HepG2 (cell line): Measurements from ENCODE around the gene C1orf116. TPM values are rescaled to one million over a fixed set of nuclear protein-coding genes. Genes with fewer than 3 reads are reported as not detected.
A peak's percentile ranks its signal among the peaks of the same experiment; 100 is the strongest.

Source experiments
- ARNT2 ChIP-seq: sonication (generic); formaldehyde crosslinking; IDR thresholded peaks from 2 replicates; pipeline ENCODE4 v1.8.0; 2022; ENCODE audit warnings: mild to moderate bottlenecking, low read depth, missing genetic modification reagents, moderate library complexity
- KLF16 ChIP-seq, 2 experiments: sonication (generic) in 1 of 2; formaldehyde crosslinking in 1 of 2; IDR thresholded peaks; 2 replicates each; pipeline versions ENCODE4 v1.6.1 to v1.8.0; 2016 to 2023; ENCODE audit warnings: missing genetic modification reagents in 2 of 2, missing compliant biosample characterization in 1 of 2
- PCBP2 ChIP-seq: fragments of 200-400 bp; formaldehyde crosslinking; optimal IDR thresholded peaks from 2 replicates; pipeline ENCODE3; 2018; ENCODE audit warnings: low read length, low read depth; ENCODE audit not compliant: poor library complexity, severe bottlenecking
- RXRA ChIP-seq: sonication (generic); formaldehyde crosslinking; IDR thresholded peaks from 2 replicates; pipeline ENCODE4 v1.5.1; 2020; ENCODE audit warnings: missing genetic modification reagents
- SIX1 ChIP-seq: sonication (generic); formaldehyde crosslinking; IDR thresholded peaks from 2 replicates; pipeline ENCODE4 v1.4.0; 2020; ENCODE audit warnings: missing genetic modification reagents, borderline replicate concordance
- SP1 ChIP-seq, 2 experiments: fragments of 450-650 bp in 1 of 2; sonication (generic) in 1 of 2; formaldehyde crosslinking in 1 of 2; IDR thresholded peaks; 2 replicates each; pipeline versions ENCODE4 v1.4.0 to v1.6.1; 2016 to 2020; ENCODE audit warnings: missing genetic modification reagents in 1 of 2
- YEATS4 ChIP-seq: sonication (generic); formaldehyde crosslinking; IDR thresholded peaks from 2 replicates; pipeline ENCODE4 v1.4.0; 2020; ENCODE audit warnings: missing genetic modification reagents, borderline replicate concordance
- ZMYM3 ChIP-seq: sonication (generic); formaldehyde crosslinking; IDR thresholded peaks from 2 replicates; pipeline ENCODE4 v1.5.1; 2020; ENCODE audit warnings: mild to moderate bottlenecking, missing genetic modification reagents
- ZNF256 ChIP-seq: sonication (generic); formaldehyde crosslinking; conservative IDR thresholded peaks from 2 replicates; pipeline ENCODE4 v1.4.0; 2020; ENCODE audit warnings: missing genetic modification reagents
- ZNF264 ChIP-seq: sonication (generic); formaldehyde crosslinking; IDR thresholded peaks from 2 replicates; pipeline ENCODE4 v1.4.0; 2020; ENCODE audit warnings: missing genetic modification reagents
- ZNF737 ChIP-seq: sonication (generic); formaldehyde crosslinking; IDR thresholded peaks from 2 replicates; pipeline ENCODE4 v1.5.0; 2020; ENCODE audit warnings: missing genetic modification reagents, mild to moderate bottlenecking, borderline replicate concordance
- ZNF841 ChIP-seq: sonication (generic); formaldehyde crosslinking; IDR thresholded peaks from 2 replicates; pipeline ENCODE4 v1.8.1; 2023; ENCODE audit warnings: missing genetic modification reagents, borderline replicate concordance
- polyA plus RNA-seq, 8 experiments: library from polyadenylated mRNA; depleted of rRNA in 3 of 8; stranded (reverse) in 7 of 8; unstranded in 1 of 8; fragments of >200 nt; fragmentation: Illumina TruSeq in 4 of 8; extraction: Trizol in 4 of 8; gene quantifications; 2 replicates each; pipeline versions ENCODE4 v1.2.1 to v1.2.3, GENCODE V29; 2011 to 2016; ENCODE audit warnings: low read depth in 4 of 8, missing spikeins in 1 of 8, mixed read lengths in 1 of 8; ENCODE audit not compliant: insufficient read depth in 1 of 8
- total RNA-seq, 5 experiments: library from RNA; depleted of rRNA; stranded (reverse); fragments of >200 nt; fragmentation: Illumina TruSeq; extraction: Trizol; gene quantifications; 2 replicates each; pipeline ENCODE4 v1.2.3, GENCODE V29; 2016; ENCODE audit warnings: low read depth in 1 of 5
- TF ChIP-seq, protein P1 (sequence below): sonication (generic); formaldehyde crosslinking; IDR thresholded peaks from 2 replicates; pipeline ENCODE4 v1.9.0; 2022; ENCODE audit warnings: missing genetic modification reagents, mild to moderate bottlenecking, borderline replicate concordance
- TF ChIP-seq, protein P2 (sequence below): sonication (generic); formaldehyde crosslinking; IDR thresholded peaks from 2 replicates; pipeline ENCODE4 v1.5.1; 2020; ENCODE audit warnings: mild to moderate bottlenecking, missing genetic modification reagents
- TF ChIP-seq, protein P3 (sequence below): IDR thresholded peaks from 2 replicates; pipeline ENCODE4 v1.6.1; 2012; ENCODE audit warnings: inconsistent platforms
- TF ChIP-seq, protein P4 (sequence below): sonication (generic); formaldehyde crosslinking; IDR thresholded peaks from 2 replicates; pipeline ENCODE4 v1.4.0; 2020; ENCODE audit warnings: missing genetic modification reagents
- TF ChIP-seq, protein P5 (sequence below): sonication (generic); formaldehyde crosslinking; IDR thresholded peaks from 2 replicates; pipeline ENCODE4 v1.4.0; 2020; ENCODE audit warnings: mild to moderate bottlenecking, missing genetic modification reagents

The C1orf116 gene
- total and polyA plus RNA-seq, 2 of the 13 experiments (the other 11 are each of a cell fraction or from before 2014, with no cell fraction given), result 0.51 to 0.95 TPM

DNA sequence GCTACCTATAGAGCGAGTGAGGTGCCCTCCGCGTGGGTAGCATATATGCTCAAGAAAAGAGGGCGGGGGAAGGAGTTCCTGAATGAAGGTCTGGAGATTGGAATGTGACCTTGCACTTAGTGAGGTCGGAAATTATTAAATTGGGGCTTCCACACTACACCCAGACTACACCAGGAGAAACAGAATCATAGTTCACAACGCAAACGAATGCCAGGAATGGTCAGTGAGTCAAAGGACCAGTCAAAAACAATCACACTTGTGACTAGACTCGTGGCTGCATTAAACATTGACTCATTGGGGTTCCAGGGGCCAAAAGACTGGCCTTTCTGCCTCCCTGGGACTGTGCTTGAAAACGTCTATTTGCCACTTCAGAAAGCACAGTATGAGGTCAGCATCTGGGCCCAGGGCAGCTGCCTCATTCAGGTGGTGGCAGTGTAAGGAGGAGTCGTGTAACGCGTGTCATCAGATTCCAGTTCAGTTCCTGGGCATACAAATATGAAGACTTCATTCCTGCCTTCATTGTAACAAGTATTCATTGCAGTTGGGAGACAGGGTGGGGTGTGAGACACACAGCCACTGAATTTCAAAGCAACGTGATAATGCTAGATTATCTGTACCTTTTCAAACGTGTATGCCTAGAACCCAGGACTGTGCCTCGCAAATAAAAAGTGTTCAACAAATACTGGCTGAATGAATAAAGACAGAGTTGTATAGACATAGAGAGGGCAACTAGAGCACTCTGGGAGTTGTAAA is 18.8 kb upstream of the C1orf116 start, which contains the start of gene YOD1 (continued):
- TF ChIP-seq, protein P1, sequence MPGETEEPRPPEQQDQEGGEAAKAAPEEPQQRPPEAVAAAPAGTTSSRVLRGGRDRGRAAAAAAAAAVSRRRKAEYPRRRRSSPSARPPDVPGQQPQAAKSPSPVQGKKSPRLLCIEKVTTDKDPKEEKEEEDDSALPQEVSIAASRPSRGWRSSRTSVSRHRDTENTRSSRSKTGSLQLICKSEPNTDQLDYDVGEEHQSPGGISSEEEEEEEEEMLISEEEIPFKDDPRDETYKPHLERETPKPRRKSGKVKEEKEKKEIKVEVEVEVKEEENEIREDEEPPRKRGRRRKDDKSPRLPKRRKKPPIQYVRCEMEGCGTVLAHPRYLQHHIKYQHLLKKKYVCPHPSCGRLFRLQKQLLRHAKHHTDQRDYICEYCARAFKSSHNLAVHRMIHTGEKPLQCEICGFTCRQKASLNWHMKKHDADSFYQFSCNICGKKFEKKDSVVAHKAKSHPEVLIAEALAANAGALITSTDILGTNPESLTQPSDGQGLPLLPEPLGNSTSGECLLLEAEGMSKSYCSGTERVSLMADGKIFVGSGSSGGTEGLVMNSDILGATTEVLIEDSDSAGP (CRISPR knock-in tag), result peak; percentile 91; the same call in 1 of the 2 replicates
- TF ChIP-seq SP1 (IDR thresholded peaks at IDR 0.05) (no peak), SP1 (CRISPR knock-in tag; IDR thresholded peaks at IDR 0.05) (no peak), ZNF841 (CRISPR knock-in tag) (no peak), ZNF264 (CRISPR knock-in tag) (no peak), YEATS4 (CRISPR knock-in tag) (0 out of 2 replicates have a peak, but pooled peaks have one; percentile 7), RXRA (no peak), SIX1 (CRISPR knock-in tag) (no peak), ZMYM3 (CRISPR knock-in tag) (no peak), ZNF737 (CRISPR knock-in tag) (no peak), KLF16 (CRISPR knock-in tag; IDR thresholded peaks at IDR 0.05) (no peak), ZNF256 (no peak), ARNT2 (CRISPR knock-in tag) (no peak), PCBP2 (no peak)
- TF ChIP-seq, protein P2, sequence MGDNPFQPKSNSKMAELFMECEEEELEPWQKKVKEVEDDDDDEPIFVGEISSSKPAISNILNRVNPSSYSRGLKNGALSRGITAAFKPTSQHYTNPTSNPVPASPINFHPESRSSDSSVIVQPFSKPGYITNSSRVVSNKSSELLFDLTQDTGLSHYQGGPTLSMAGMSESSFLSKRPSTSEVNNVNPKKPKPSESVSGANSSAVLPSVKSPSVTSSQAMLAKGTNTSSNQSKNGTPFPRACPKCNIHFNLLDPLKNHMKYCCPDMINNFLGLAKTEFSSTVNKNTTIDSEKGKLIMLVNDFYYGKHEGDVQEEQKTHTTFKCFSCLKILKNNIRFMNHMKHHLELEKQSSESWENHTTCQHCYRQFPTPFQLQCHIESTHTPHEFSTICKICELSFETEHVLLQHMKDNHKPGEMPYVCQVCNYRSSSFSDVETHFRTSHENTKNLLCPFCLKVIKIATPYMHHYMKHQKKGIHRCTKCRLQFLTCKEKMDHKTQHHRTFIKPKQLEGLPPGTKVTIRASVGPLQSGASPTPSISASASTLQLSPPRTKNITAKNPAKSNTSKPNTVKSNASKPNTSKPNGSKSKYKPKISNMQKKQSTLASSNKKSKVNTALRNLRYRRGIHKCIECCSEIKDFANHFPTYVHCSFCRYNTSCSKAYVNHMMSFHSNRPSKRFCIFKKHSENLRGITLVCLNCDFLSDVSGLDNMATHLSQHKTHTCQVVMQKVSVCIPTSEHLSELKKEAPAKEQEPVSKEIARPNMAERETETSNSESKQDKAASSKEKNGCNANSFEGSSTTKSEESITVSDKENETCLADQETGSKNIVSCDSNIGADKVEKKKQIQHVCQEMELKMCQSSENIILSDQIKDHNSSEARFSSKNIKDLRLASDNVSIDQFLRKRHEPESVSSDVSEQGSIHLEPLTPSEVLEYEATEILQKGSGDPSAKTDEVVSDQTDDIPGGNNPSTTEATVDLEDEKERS, result no peak
- TF ChIP-seq, protein P3, sequence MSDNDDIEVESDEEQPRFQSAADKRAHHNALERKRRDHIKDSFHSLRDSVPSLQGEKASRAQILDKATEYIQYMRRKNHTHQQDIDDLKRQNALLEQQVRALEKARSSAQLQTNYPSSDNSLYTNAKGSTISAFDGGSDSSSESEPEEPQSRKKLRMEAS, result peak; percentile 57
- TF ChIP-seq, protein P4, sequence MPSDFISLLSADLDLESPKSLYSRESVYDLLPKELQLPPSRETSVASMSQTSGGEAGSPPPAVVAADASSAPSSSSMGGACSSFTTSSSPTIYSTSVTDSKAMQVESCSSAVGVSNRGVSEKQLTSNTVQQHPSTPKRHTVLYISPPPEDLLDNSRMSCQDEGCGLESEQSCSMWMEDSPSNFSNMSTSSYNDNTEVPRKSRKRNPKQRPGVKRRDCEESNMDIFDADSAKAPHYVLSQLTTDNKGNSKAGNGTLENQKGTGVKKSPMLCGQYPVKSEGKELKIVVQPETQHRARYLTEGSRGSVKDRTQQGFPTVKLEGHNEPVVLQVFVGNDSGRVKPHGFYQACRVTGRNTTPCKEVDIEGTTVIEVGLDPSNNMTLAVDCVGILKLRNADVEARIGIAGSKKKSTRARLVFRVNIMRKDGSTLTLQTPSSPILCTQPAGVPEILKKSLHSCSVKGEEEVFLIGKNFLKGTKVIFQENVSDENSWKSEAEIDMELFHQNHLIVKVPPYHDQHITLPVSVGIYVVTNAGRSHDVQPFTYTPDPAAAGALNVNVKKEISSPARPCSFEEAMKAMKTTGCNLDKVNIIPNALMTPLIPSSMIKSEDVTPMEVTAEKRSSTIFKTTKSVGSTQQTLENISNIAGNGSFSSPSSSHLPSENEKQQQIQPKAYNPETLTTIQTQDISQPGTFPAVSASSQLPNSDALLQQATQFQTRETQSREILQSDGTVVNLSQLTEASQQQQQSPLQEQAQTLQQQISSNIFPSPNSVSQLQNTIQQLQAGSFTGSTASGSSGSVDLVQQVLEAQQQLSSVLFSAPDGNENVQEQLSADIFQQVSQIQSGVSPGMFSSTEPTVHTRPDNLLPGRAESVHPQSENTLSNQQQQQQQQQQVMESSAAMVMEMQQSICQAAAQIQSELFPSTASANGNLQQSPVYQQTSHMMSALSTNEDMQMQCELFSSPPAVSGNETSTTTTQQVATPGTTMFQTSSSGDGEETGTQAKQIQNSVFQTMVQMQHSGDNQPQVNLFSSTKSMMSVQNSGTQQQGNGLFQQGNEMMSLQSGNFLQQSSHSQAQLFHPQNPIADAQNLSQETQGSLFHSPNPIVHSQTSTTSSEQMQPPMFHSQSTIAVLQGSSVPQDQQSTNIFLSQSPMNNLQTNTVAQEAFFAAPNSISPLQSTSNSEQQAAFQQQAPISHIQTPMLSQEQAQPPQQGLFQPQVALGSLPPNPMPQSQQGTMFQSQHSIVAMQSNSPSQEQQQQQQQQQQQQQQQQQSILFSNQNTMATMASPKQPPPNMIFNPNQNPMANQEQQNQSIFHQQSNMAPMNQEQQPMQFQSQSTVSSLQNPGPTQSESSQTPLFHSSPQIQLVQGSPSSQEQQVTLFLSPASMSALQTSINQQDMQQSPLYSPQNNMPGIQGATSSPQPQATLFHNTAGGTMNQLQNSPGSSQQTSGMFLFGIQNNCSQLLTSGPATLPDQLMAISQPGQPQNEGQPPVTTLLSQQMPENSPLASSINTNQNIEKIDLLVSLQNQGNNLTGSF (CRISPR knock-in tag), result no peak
- TF ChIP-seq, protein P5, sequence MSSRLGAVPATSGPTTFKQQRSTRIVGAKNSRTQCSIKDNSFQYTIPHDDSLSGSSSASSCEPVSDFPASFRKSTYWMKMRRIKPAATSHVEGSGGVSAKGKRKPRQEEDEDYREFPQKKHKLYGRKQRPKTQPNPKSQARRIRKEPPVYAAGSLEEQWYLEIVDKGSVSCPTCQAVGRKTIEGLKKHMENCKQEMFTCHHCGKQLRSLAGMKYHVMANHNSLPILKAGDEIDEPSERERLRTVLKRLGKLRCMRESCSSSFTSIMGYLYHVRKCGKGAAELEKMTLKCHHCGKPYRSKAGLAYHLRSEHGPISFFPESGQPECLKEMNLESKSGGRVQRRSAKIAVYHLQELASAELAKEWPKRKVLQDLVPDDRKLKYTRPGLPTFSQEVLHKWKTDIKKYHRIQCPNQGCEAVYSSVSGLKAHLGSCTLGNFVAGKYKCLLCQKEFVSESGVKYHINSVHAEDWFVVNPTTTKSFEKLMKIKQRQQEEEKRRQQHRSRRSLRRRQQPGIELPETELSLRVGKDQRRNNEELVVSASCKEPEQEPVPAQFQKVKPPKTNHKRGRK (CRISPR knock-in tag), result no peak
